ENCODE results near the gene CSMD2. TPM values are rescaled to one million over a fixed set of nuclear protein-coding genes. Genes with fewer than 3 reads are reported as not detected.

CSMD2 gene
- total and polyA plus RNA-seq, 2 of the 8 experiments (the other 6 are each of a cell fraction or from before 2014, with no cell fraction given): 7.0 to 14.7 TPM

- H3K27ac ChIP-seq (ENCODE audit: low read depth, low read length): no peak overlapping the region
- H4K20me1 ChIP-seq (replicated peaks in 1 of 2; ENCODE audit: control insufficient read depth in 1 of 2, insufficient read depth in 2 of 2, low read length in 2 of 2): peaks cover 0 to 1% of the 10 kb centered on the region in 2 experiments
- no peak overlapping the region for H2BK5ac ChIP-seq (ENCODE audit: low read depth, low read length)
- no peak overlapping the region for H3K56ac ChIP-seq (replicated peaks; ENCODE audit: insufficient read length, low read depth, low read length)
- no peak overlapping the region for H3K23ac ChIP-seq (ENCODE audit: insufficient read length)
- WGBS, 2 experiments (ENCODE audit: extremely low coverage in 1 of 2, insufficient coverage in 1 of 2, insufficient read length in 1 of 2, insufficient replicate concordance in 2 of 2, low coverage in 1 of 2, low lambda C conversion rate in 2 of 2, missing lambda C conversion rate in 1 of 2): 92% methylated on average over 4 of the region's 4 CpGs; no CpG with 5 or more reads in 1 of the 2 experiments
- H2BK120ac ChIP-seq (replicated peaks; ENCODE audit: low read depth, low read length): no peak overlapping the region
- H2AFZ ChIP-seq (ENCODE audit: low read length): no peak overlapping the region
- FAIRE-seq (no peak), DNase-seq (ENCODE audit: low read depth in 1 of 2, low spot score in 2 of 2) (no peak)
- H3K4me2 ChIP-seq (ENCODE audit: insufficient read depth in 1 of 2, low read depth in 2 of 2, low read length in 2 of 2): no peak overlapping the region
- no peak overlapping the region for H2AK5ac ChIP-seq (ENCODE audit: low read depth, low read length)
- H3K4ac ChIP-seq (replicated peaks; ENCODE audit: insufficient read length, low read depth, low read length): no peak overlapping the region
- H3K18ac ChIP-seq (ENCODE audit: extremely low read depth, low read length): no peak overlapping the region
- no peak overlapping the region for H4K5ac ChIP-seq (ENCODE audit: insufficient read length, low read depth, low read length)
- H3K79me1 ChIP-seq (ENCODE audit: low read depth, low read length): no peaks in the 10 kb centered on the region
- no peak overlapping the region for H2BK15ac ChIP-seq (ENCODE audit: low read length)
- no peak overlapping the region for H4K8ac ChIP-seq (ENCODE audit: extremely low read depth, insufficient read depth, low read length)
- H3K4me1 ChIP-seq (replicated peaks in 1 of 4; ENCODE audit: control insufficient read depth in 3 of 4, insufficient read depth in 4 of 4, low read length in 3 of 4): no peaks in the 10 kb centered on the region
- H3K23me2 ChIP-seq (ENCODE audit: low read depth, low read length): no peaks in the 10 kb centered on the region
- ChIA-PET CTCF (ENCODE audit: partially characterized antibody) (interaction anchor here (0.8 to 1.8 kb wide), 3 partner anchors 9 to 182 kb away, joined by 3 to 8 read pairs (median 3); no protein-coding TSS in a partner anchor), POLR2A (ENCODE audit: partially characterized antibody) (interaction anchor here (1.0 kb wide), 1 partner anchor 340 kb away, joined by 3 read pairs; no protein-coding TSS in a partner anchor)
- peaks cover 0 to 1% (median 0%) of the 10 kb centered on the region in 4 experiments; a peak in 1 of 8 replicates for H3K36me3 ChIP-seq (ENCODE audit: control insufficient read depth in 2 of 4, insufficient read depth in 4 of 4, low read length in 3 of 4)
- no peaks in the 10 kb centered on the region for H3K79me2 ChIP-seq (ENCODE audit: control insufficient read depth in 1 of 2, insufficient read depth in 2 of 2, low read length in 2 of 2)
- no peak overlapping the region for H2BK20ac ChIP-seq (ENCODE audit: low read length)
- H3K27me3 ChIP-seq (replicated peaks in 1 of 4; ENCODE audit: control insufficient read depth in 3 of 4, extremely low read depth in 1 of 4, insufficient read depth in 3 of 4, low read length in 3 of 4): no peaks in the 10 kb centered on the region
- no peak overlapping the region for H3K9ac ChIP-seq (replicated peaks in 1 of 4; ENCODE audit: extremely low read depth in 1 of 4, low read depth in 3 of 4, low read length in 3 of 4)
- H4K91ac ChIP-seq (replicated peaks; ENCODE audit: insufficient read length, low read length): no peak overlapping the region
- no peak overlapping the region for H3K14ac ChIP-seq (ENCODE audit: insufficient read length)
- no peak overlapping the region for H3K4me3 ChIP-seq (ENCODE audit: extremely low read depth in 1 of 4, insufficient read depth in 2 of 4, low read depth in 3 of 4, low read length in 4 of 4)
- no peak overlapping the region for H2BK12ac ChIP-seq (ENCODE audit: low read depth, low read length)
- H3K9me3 ChIP-seq (ENCODE audit: insufficient read depth in 2 of 2, low read depth in 1 of 2, low read length in 1 of 2): no peaks in the 10 kb centered on the region
- TF ChIP-seq KDM4A (IDR thresholded peaks at IDR 0.05; ENCODE audit: low read depth, low read length, severe bottlenecking): no peak
- TF ChIP-seq MAFK (IDR thresholded peaks at IDR 0.05; ENCODE audit: low read depth, low read length): no peak
- no peak for TF ChIP-seq TEAD4 (IDR thresholded peaks at IDR 0.05; ENCODE audit: low read depth, low read length)
- TF ChIP-seq CHD1 (IDR thresholded peaks at IDR 0.05; ENCODE audit: low read depth, low read length): no peak
- TF ChIP-seq SP2 (IDR thresholded peaks at IDR 0.05; ENCODE audit: low read length): no peak
- no peak for TF ChIP-seq TBP (IDR thresholded peaks at IDR 0.05; ENCODE audit: low read depth, low read length)
- TF ChIP-seq SP1 (IDR thresholded peaks at IDR 0.05; ENCODE audit: low read depth, low read length): no peak
- no peak for TF ChIP-seq POLR2A (IDR thresholded peaks at IDR 0.05; ENCODE audit: control extremely low read depth in 1 of 2, low read depth in 2 of 2, low read length in 2 of 2)
- TF ChIP-seq ASH2L (IDR thresholded peaks at IDR 0.05; ENCODE audit: low read length): no peak
- no peak for TF ChIP-seq JUN (IDR thresholded peaks at IDR 0.05; ENCODE audit: low read depth, low read length)
- no peak for TF ChIP-seq TAF1 (IDR thresholded peaks at IDR 0.05; ENCODE audit: low read depth, low read length)
- no peak for TF ChIP-seq GTF2F1 (IDR thresholded peaks at IDR 0.05; ENCODE audit: borderline replicate concordance, low read depth, low read length)
- TF ChIP-seq ZNF274 (IDR thresholded peaks at IDR 0.05; ENCODE audit: borderline replicate concordance, extremely low read depth, low read length): no peak
- TF ChIP-seq, protein P1, sequence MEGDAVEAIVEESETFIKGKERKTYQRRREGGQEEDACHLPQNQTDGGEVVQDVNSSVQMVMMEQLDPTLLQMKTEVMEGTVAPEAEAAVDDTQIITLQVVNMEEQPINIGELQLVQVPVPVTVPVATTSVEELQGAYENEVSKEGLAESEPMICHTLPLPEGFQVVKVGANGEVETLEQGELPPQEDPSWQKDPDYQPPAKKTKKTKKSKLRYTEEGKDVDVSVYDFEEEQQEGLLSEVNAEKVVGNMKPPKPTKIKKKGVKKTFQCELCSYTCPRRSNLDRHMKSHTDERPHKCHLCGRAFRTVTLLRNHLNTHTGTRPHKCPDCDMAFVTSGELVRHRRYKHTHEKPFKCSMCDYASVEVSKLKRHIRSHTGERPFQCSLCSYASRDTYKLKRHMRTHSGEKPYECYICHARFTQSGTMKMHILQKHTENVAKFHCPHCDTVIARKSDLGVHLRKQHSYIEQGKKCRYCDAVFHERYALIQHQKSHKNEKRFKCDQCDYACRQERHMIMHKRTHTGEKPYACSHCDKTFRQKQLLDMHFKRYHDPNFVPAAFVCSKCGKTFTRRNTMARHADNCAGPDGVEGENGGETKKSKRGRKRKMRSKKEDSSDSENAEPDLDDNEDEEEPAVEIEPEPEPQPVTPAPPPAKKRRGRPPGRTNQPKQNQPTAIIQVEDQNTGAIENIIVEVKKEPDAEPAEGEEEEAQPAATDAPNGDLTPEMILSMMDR (IDR thresholded peaks at IDR 0.05; ENCODE audit: control extremely low read depth in 1 of 3, insufficient read depth in 1 of 3, low read depth in 1 of 3, low read length in 3 of 3): no peak
Observed at GRCh38 chr1:33931111-33931475, 233.9 kb downstream of the CSMD2 start.
